MCF 10A (cell line): Measurements from ENCODE around the gene SLC47A1. TPM values are rescaled to one million over a fixed set of nuclear protein-coding genes. Genes with fewer than 3 reads are reported as not detected.

Source experiments
- BruUV-seq: library from RNA; stranded (reverse); fragments of 400-500 nt; replicated peaks from 2 replicates; lab custom pipeline; 2021; lab: Mats Ljungman, UMichigan
- CTCF ChIA-PET: fragments of 300-600 bp; sonication (Branson Sonifier 250); formaldehyde crosslinking; extraction: SDS; loops from one replicate; lab custom pipeline; 2021; ENCODE audit warnings: antibody characterized with exemption, inconsistent platforms; lab: Yijun Ruan, JAX
- POLR2A ChIA-PET: fragments of 300-600, 350-650 bp; sonication (Branson Sonifier 250); formaldehyde crosslinking; extraction: SDS; loops from one replicate; lab custom pipeline; 2020; ENCODE audit warnings: antibody characterized with exemption, inconsistent platforms; lab: Yijun Ruan, JAX
- DNase-seq: peaks from one replicate; pipeline ENCODE4 v3.0.0-alpha.2; 2018; ENCODE audit not compliant: unreplicated experiment
- H3K27ac Mint-ChIP-seq: one replicate; pipeline ENCODE4 v1.8.0; 2022; ENCODE audit warnings: mild to moderate bottlenecking, low read depth, mixed read lengths; ENCODE audit not compliant: unreplicated experiment
- H3K27me3 Mint-ChIP-seq: one replicate; pipeline ENCODE4 v1.8.0; 2022; ENCODE audit warnings: mixed read lengths; ENCODE audit not compliant: insufficient read depth, unreplicated experiment
- H3K36me3 Mint-ChIP-seq: one replicate; pipeline ENCODE4 v1.8.0; 2022; ENCODE audit warnings: mild to moderate bottlenecking, moderate library complexity, mixed read lengths; ENCODE audit not compliant: insufficient read depth, unreplicated experiment
- H3K4me1 Mint-ChIP-seq: one replicate; pipeline ENCODE4 v1.8.0; 2022; ENCODE audit warnings: mixed read lengths; ENCODE audit not compliant: insufficient read depth, unreplicated experiment
- H3K4me3 Mint-ChIP-seq: one replicate; pipeline ENCODE4 v1.8.0; 2022; ENCODE audit warnings: mild to moderate bottlenecking, moderate library complexity, mixed read lengths; ENCODE audit not compliant: unreplicated experiment
- H3K9me3 Mint-ChIP-seq: one replicate; pipeline ENCODE4 v1.8.0; 2022; ENCODE audit warnings: mixed read lengths; ENCODE audit not compliant: unreplicated experiment
- CTCF ChIP-seq: fragments of 200-600 bp; IDR thresholded peaks from one replicate; pipeline ENCODE4 v1.8.0; 2022; ENCODE audit warnings: antibody characterized with exemption, mild to moderate bottlenecking; ENCODE audit not compliant: unreplicated experiment
- intact Hi-C: fragments of 100-400 bp; cut with micrococcal nuclease; formaldehyde crosslinking; loops from 2 replicates; pipeline ENCODE4 v1.14.1; 2022
- total RNA-seq: library from RNA; stranded (reverse); gene quantifications from 2 replicates; pipeline ENCODE4 v1.2.3, GENCODE V29; 2022

Gene SLC47A1
- total RNA-seq, 1 experiment from 2014 or later: 1.1 TPM

DNA sequence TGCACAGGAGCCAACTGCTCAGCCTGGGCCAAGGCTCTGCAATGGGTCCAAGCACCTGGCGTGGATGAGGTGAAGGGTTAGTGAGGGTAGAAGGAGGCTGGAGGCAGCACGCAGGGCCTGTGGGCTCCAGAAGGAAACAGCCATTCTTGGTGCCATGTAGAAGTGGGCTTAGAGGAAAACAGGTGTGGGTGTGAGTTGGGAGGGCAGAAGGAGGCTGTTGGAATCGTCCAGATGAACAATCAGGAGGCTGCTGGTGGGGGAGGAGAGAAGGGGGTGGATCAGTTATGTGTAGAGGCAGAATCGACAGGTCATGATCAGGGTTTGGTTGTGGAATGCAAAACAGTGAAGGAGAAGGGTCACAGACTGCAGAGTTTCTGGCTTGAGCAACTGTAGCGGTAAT, 63.2 kb downstream of the SLC47A1 start:
- no peaks in the 10 kb centered on the region for H3K4me1 Mint-ChIP-seq
- CTCF ChIA-PET: interaction anchor here (0.5 to 0.6 kb wide), 2 partner anchors 81 to 154 kb away, joined by 3 to 4 read pairs; no protein-coding TSS in a partner anchor
- intact Hi-C loops: no loop called here

DNA sequence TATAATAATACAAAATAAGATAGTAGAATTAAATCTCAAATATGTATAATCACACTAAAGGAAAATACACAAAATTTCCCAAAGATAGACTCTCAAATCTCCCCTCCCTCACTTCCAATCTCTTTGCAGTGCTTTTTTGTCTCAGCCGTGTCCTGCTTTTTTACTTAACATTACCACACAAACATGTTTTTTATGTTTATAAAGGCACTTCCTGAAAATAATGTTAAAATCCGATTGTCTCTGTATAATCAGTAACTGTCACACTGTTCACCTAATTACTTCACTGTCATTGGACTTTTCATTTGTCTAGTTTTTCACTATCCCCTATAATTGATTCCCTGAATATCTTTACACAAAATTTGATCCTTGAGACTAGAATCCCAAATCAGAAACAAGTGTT, 76.7 kb downstream of the SLC47A1 start:
- intact Hi-C loops: no loop called here
- DNase-seq: no peak
- Mint-ChIP-seq H3K4me3 (no peak overlapping the region), H3K27ac (no peak overlapping the region), H3K9me3 (no peaks in the 10 kb centered on the region), H3K36me3 (no peaks in the 10 kb centered on the region), H3K27me3 (no peaks in the 10 kb centered on the region), H3K4me1 (no peaks in the 10 kb centered on the region)
- BruUV-seq: no TSS peak
- ChIA-PET CTCF (no interaction called here), POLR2A (interaction anchor here (1.8 kb wide), 1 partner anchor 38 kb away, joined by 4 read pairs; no protein-coding TSS in a partner anchor)
- TF ChIP-seq CTCF: no peak

More for the DNA sequence above, 63.2 kb downstream of the SLC47A1 start:
- Mint-ChIP-seq H3K4me3 (no peak overlapping the region), H3K27me3 (peaks cover 5% of the 10 kb centered on the region), H3K9me3 (no peaks in the 10 kb centered on the region), H3K36me3 (no peaks in the 10 kb centered on the region), H3K27ac (no peak overlapping the region)
- POLR2A ChIA-PET: no interaction called here
- no TSS peak for BruUV-seq
- TF ChIP-seq CTCF: no peak
- no peak for DNase-seq

DNA sequence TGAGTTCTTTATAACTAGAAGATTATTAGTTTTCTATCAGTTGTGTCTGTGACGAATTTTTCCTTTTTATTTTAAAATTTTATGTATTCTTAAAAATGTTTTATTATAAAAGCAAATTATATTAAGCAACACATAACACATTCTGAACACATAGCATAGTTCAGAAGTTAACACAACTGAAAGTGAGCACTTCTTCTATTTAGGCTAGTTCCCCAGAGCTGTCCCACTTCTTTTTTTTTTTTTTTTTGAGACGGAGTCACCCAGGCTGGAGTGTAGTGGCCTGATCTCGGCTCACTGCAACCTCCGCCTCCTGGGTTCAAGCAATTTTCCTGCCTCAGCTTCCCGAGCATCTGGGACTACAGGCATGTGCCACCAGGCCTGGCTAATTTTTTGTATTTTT, 77.2 kb downstream of the SLC47A1 start:
- no peaks in the 10 kb centered on the region for H3K27me3 Mint-ChIP-seq
- POLR2A ChIA-PET: interaction anchor here (1.3 to 1.8 kb wide), 2 partner anchors 11 to 37 kb away, joined by 4 read pairs; no protein-coding TSS in a partner anchor
- no peak for TF ChIP-seq CTCF
- CTCF ChIA-PET: no interaction called here
- no peaks in the 10 kb centered on the region for H3K4me1 Mint-ChIP-seq
- intact Hi-C loops: no loop called here
- no peaks in the 10 kb centered on the region for H3K9me3 Mint-ChIP-seq
- no peaks in the 10 kb centered on the region for H3K36me3 Mint-ChIP-seq
- H3K27ac Mint-ChIP-seq: no peak overlapping the region
- BruUV-seq: no TSS peak
- no peak overlapping the region for H3K4me3 Mint-ChIP-seq
- DNase-seq: no peak

DNA sequence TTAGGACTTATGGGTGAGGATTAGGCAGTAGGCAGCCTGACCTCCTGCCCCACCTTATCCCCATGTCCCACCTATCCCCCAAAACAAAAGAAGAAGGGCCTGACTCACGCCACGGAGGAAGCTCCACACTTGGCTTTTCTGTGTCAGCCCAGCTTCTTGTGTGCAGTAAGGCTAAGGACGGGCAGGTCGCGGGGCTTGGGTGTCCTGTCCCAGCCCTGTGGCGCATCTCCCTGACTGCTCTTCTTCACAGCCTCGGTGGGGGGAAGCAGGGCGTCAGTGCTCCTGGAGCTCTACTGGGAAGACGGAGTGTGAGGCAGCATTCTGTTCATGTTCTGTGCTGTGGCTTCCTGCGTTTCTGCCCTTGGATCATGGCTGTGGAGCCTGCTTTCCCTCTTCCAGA, 80.3 kb downstream of the SLC47A1 start:
- intact Hi-C loops: no loop called here
- no peaks in the 10 kb centered on the region for H3K27me3 Mint-ChIP-seq
- ChIA-PET CTCF (interaction anchor here (1.1 kb wide), 1 partner anchor 95 kb away, joined by 3 read pairs; no protein-coding TSS in a partner anchor), POLR2A (no interaction called here)
- no peak for TF ChIP-seq CTCF
- no peaks in the 10 kb centered on the region for H3K36me3 Mint-ChIP-seq
- no TSS peak for BruUV-seq
- no peak overlapping the region for H3K27ac Mint-ChIP-seq
- H3K4me3 Mint-ChIP-seq: no peak overlapping the region
- H3K4me1 Mint-ChIP-seq: no peaks in the 10 kb centered on the region
- DNase-seq: no peak
- H3K9me3 Mint-ChIP-seq: peaks cover 19% of the 10 kb centered on the region
